Amniotic stem cell (primary cell): ENCODE results near the gene LACTBL1.

Experiments used
- DNase-seq: peaks from one replicate; lab custom pipeline; 2025; lab: John Stamatoyannopoulos, UW

LACTBL1 gene

GRCh38 chr1:22944346-22945055, 28.2 kb downstream of the LACTBL1 start:
- no peak for DNase-seq

DNA sequence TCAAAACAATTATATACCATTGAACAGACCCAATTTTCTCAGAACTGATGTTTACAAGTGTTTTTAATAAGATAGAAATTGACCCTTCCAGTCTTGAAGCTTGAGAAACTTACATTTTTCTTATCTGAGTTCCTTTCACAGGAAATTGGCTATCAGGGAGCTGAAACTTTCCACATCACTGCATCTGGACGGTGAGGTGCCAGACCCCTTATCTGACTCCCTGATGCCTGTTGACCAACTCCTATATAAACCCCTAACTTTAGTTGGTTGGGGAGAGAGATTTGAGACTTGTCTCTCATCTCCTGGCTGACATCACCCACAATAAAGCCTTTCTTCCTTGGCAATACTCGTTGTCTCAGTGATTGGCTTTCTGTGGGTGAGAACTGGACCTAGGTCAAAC, 31.4 kb downstream of the LACTBL1 start:
- no peak for DNase-seq

DNA sequence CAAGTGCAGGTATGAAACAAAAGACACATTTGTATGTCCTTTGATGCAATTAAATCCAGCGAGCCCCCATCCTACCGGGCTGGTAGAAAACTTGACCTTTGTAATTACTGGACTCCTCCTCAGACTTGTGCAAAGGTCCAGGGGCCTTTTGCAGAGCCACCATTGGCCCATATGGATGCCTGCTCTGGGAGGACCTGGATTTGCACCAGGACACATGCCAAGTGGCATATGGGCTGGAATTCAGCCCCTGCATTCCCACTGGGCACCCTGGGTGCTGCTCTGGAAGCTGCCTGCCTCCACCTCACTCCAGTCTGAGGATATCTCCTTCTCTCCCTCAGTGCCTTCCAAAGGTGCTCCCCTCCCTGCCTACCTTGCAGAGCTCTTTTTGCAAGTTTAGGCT, 36.0 kb downstream of the LACTBL1 start:
- DNase-seq: no peak

DNA sequence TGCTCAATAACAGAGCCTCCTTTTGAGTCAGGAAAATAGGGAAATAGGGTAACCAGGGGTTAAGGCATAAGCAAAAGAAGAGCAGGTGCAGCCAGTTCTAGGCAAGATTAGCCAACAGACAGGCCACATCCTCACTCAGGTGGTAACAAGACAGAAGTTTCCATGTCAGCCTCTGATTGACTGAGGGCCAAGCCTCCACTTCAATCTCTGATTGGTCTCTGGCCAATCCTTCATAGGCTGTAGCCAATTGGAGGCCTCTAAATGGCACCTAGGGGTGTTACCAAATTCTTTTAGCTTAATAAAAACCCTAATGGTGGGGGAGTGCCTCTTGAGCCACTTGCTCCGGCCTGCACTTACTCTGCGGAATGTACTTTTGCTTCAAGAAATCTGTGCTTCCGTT, 37.2 kb downstream of the LACTBL1 start:
- DNase-seq: no peak

- DNase-seq: no peak
Observed at GRCh38 chr1:22932803-22933470, 39.7 kb downstream of the LACTBL1 start.

- DNase-seq: peak; percentile 5
Observed at GRCh38 chr1:22930240-22930912, 42.3 kb downstream of the LACTBL1 start.

DNA sequence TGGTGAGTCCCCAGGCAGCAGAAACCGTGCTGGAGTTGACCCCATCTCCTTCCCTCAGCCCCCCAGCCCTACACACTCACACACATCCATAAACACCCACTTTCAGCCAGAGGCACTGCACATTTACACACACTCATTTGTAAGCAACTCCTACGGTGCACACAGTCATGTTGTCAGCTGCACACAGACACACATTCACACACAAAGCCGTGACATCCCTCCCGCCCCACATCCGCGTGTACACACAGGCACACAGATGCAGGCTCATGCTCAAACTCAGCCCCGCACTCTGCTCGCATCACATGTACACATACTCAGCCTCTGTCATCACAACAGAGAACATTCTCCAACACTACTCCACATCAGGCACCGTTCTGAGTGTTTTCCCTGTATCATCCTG, 47.6 kb downstream of the LACTBL1 start:
- DNase-seq: no peak

GRCh38 chr1:22922640-22923039, 50.0 kb downstream of the LACTBL1 start:
- no peak for DNase-seq

GRCh38 chr1:22921452-22922126, 51.1 kb downstream of the LACTBL1 start:
- DNase-seq: no peak

GRCh38 chr1:22920734-22921451, 51.8 kb downstream of the LACTBL1 start:
- DNase-seq: no peak

DNA sequence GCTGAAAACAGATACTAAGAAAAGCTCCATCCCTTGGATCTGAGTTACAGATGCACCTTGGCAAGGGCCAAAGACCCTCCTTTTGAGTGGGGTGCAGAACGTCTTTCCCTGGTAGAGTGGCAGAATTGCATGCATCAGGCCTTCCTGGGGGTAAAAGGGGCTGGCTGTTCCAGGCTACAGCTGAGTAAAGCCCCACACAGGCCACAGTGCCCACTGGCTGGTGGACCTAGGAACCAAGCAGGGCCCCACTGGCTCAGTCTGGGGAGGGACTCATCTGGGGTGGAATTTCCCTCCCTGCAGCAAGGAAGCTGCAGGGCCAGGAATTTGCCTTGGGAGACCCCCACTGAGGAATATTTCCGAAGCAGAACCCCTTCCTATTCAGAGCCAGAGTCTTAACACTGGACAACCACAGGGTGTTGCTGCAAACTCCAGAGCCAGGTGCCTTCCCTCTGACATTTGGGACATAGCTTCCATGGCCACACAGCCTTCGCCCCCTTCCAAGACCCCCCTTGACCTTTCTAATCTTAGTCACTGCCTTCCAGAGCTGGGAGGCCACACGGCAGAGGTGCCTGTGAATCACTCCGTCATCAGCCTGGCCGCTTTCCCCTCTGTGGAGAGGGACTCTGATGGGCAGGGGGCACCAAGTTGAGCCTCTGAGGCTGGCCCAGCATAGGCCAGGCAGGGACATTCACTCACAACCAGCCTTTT, 52.5 kb downstream of the LACTBL1 start:
- no peak for DNase-seq

GRCh38 chr1:22919341-22920025, 53.2 kb downstream of the LACTBL1 start:
- DNase-seq: no peak

DNA sequence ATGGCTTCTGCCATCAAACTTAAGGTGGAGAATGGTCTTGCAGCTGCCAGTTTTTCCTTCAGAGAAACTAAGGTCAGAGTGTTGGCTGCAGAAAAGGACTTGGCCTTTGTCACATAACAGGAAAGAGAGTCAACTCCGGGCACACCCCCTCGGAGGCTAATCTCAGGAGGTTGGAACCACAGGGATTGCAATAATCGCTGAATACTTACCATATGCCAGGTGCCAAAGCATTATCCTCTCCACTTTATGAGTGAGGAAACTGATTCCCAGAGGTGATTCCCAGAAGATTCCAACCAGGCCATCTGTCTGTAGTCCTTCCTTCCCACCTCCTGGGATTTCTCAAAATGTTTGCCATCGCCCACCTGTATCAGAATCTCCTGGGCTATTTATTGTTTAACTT, 54.0 kb downstream of the LACTBL1 start:
- no peak for DNase-seq

GRCh38 chr1:22917989-22918388, 54.7 kb downstream of the LACTBL1 start:
- DNase-seq: no peak

- no peak for DNase-seq
Observed at GRCh38 chr1:22916471-22916820, 56.2 kb downstream of the LACTBL1 start.

GRCh38 chr1:22915816-22916470, 56.7 kb downstream of the LACTBL1 start:
- DNase-seq: no peak

- DNase-seq: no peak
Observed at GRCh38 chr1:22915231-22915630, 57.4 kb downstream of the LACTBL1 start.

- DNase-seq: no peak
Observed at GRCh38 chr1:22914633-22915217, 57.9 kb downstream of the LACTBL1 start.

- DNase-seq: no peak
Observed at GRCh38 chr1:22914156-22914555, 58.5 kb downstream of the LACTBL1 start.
